Measurements from ENCODE around the gene GON4L.
"Not testable (repeated sequence)": the region's sequence is repeated elsewhere in the genome, so short reads cannot be mapped to it uniquely, and the experiment has no call there.

GON4L gene

DNA sequence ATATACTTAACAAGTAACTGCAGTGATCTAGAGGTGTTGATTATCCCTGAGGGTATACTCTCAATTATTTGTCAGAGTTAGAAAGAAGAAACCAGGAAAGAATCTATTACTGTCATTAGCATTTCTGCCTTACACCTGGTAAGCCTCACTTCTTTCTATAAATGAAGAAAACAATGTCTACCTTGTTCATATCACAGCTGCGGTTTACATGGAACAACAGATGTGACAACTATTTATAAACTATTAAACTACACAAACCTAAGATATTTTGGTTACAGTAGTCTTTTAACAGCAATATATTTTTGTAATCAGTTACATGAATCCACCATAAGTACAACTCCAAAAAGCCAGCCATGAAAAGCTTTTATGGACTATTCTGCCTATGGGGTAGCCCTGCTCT, 40.7 kb downstream of the GON4L start:
- no peak for DNase-seq

- DNase-seq: no peak
These were observed 43.3 kb downstream of the GON4L start for GRCh38 chr1:155813672-155814071.

- DNase-seq: no peak
These were observed 44.1 kb downstream of the GON4L start for GRCh38 chr1:155812878-155813277.

GRCh38 chr1:155809088-155809487, 47.9 kb downstream of the GON4L start:
- no peak for DNase-seq

DNA sequence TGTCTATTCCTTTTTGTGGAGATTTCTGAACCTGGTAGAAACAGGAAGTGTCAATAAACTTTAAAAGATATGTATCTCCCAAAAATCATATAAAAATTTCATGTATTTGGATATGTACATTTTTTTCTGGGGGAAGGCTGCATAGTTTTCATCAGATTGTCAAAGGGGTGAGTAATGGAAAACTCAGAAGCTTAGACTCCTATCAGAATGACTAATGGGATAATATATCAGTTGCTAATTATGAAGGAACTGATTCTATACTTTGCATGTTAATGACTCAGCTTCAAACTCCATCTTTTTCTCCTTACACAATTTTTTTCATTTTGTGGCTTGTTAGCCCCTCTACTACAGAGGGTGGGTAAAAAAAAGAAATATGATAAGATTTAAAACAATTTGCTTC, 55.9 kb downstream of the GON4L start:
- no peak for DNase-seq

DNA sequence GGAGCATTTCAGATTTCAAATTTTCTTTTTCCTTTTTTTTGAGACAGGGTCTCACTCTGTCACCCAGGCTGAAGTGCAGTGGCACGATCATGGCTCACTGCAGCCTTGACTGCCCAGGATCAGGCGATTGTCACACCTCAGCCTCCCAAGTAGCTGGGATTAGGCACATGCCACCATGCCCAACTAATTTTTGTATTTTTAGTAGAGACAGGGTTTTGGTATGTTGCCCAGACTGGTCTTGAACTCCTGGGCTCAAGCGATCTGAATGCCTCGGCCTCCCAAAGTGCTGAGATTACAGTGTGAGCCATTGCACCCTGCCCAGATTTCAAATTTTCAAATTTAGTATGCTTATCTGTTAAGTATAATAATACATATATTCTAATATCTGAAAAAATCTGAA, 61.4 kb downstream of the GON4L start:
- DNase-seq: not testable (repeated sequence)

DNA sequence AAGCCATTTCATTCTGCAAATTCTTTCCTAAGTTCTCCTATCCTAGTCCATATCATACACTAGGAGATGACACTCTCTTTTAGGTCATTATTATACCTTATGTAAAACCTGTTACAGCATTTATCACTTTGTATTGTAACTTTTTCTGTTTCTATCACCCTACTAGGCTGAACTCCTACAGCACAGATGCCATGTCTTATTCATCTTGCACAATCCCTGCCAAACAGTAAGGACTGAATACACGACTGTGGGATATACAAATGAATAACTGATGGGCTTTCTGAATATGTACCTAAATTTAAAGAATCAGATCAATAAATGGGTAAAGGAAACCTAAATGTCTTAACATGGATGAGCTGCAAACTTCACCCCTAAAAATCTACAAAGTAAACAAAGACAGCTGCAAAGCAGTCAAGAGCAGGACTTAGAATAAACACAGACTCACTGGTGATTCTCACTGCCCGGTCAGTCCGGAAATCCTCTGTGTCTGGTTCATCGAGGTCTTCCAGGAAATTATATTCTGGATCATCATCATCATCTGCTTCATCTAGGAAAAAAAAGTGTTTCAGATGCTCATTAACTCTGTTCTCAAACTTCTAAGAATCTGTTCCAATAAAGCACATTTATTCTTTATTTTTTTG, 62.3 kb downstream of the GON4L start:
- DNase-seq: no peak

DNA sequence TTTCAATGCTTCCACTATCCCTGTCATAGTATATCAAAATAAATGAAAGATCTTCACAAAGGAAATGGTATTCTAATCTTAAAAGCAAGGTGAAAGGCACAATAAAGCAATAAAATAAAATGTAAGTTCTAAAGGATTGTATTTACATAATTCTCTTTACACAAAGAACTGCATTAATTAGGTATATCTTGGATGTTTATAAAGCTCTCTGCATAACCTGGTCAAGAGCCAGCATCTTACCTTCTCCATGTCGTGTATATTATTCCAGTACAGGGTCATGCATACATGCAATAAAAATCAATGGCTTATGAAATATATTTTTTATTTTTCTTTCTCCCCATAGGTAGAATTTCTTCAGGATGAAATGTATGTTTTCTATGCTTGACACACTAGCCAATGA, 63.8 kb downstream of the GON4L start:
- DNase-seq: no peak

GRCh38 chr1:155777582-155777981, 79.4 kb downstream of the GON4L start:
- no peak for DNase-seq

GRCh38 chr1:155776414-155776813, 80.6 kb downstream of the GON4L start:
- DNase-seq: no peak

DNA sequence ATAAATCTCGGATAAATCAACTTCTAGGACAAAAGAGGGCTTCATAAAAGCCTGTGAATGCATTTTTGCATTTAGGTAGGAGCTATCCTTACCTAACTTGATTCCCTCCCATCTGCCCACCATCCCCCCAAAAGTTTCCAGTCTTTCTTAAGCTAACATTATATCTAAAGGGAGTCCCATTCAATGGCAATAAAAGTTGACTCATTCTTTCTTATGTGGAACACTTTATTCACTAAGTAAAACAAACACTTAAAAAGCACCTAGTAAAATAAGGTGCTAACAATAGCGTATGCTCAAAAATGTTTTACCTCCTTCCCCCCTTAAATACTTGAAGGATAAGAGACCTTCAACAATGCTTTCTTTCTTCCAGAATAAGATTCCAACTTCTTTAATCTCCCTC, 83.8 kb downstream of the GON4L start:
- DNase-seq: no peak

- no peak for DNase-seq
These were observed 87.8 kb downstream of the GON4L start for GRCh38 chr1:155769257-155769656.

GRCh38 chr1:155767399-155767989, 89.5 kb downstream of the GON4L start:
- not testable (repeated sequence) for DNase-seq

GRCh38 chr1:155763989-155764388, 93.0 kb downstream of the GON4L start:
- DNase-seq: not testable (repeated sequence)

DNA sequence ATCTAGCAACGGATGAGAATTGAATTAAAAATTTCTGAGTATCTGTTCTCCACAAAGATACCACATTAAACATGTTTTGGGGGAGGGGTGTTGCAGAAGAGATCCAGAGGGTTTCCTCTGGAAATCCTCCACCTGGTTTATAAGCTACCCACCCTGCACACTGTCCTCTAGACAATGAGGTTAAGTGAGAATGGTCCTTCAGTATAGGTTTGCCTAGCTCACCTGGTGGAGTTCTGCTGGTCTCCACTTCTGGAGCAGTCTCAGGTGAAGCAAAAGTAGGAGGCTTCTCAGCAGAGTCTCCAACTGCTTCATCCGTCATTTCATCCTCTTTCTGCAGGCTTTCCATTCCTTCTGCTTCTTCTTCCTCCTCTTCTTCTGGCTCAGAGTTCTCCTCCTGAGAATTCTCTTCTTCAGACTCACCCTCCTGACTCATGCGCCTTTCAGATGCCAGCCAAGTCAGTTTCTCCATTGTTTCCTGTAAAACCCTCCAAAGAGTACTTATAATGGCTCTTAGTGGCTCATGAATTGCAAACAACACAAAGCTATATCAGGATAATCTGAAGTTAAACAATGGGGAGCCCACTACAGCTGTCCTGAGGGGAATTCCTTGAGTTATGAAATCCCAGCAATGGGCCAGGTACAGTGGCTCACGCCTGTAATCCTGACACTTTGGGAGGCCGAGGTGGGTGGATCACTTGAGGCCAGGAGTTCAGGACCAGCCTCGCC, 93.8 kb downstream of the GON4L start:
- not testable (repeated sequence) for DNase-seq

DNA sequence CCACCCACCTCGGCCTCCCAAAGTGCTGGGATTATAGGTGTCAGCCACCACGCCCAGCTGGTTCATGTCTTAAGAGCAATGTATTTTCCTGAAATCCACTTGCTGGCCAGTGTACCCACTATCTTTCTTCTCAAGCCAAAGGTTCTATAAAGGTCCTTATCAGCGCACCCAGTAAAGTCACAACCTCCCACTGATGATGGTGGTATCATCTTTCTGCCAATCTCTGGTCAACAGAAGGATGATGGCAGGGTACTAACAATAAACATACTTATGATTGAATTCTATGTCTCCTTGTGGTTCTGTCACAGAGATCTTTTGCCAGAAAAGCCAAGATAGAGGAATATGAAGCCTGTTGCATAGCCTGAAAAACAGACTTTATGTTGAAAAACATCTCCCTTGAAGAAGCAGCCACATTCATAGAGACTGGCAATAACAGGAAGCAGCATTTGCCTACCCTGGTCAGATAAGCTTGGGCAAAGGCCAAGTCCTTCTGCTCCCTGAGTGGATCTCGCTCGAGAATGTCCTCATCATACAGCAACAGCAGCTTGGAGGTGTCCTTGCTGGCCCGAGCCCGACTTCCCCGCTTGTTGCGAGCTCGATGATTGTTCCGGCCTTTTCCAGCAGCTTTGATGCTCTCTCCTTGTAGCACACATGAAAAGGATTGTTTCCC, 95.1 kb downstream of the GON4L start:
- DNase-seq: no peak

GRCh38 chr1:155760751-155761475, 96.1 kb downstream of the GON4L start:
- DNase-seq: no peak

DNA sequence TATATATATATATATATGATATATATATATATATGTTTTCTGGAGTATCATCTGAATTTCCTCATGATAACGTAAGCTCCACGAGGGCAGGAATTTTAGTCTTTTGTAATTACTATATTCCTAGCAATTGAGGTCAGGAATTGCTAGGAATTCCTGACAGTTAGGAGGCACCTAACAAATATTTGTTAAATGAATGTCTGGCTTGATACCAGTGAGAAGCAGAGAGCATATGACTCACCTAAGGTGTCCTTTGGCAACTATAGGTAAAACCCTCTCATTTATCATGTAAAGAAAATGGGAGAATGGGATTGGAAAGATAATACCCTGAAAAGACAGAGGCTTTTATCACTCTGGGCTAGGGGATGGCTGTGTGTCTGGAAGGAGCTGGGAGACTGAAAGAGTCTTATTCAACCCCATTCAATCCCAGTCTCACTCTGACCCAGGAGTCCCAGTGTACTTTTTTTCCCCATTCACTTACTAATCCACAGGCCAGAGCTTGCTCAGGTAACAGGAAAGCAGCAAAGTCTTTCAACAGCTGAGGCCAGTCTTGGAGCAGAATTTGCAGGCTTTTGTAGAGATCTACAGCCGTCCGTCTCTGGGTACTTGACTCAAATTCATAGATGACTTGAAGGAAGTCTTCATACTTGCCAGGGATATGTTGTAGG, 96.9 kb downstream of the GON4L start:
- DNase-seq: no peak

- DNase-seq: not testable (repeated sequence)
These were observed 98.0 kb downstream of the GON4L start for GRCh38 chr1:155759017-155759416.

DNA sequence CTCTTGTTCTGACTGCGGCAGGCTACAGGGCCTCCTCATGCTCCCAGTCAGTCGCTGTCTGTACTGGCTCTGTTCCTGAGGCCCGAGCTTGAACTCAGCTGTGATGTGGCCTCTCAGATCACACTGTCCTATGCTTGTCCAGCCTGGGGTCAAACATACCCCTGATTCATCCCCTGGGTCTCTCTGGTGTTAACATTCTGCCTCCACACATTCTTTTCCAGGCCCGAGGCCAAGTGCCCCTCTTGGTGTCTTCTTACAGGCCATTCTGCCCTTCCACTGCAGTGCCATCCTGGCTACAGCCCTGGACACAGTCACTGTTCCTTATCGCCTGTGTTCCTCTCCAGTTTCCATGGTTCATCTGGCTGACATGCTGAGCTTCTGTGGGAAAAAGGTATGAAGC, 108.9 kb downstream of the GON4L start:
- DNase-seq: not testable (repeated sequence)

- DNase-seq: not testable (repeated sequence)
These were observed 109.4 kb downstream of the GON4L start for GRCh38 chr1:155747586-155747985.

All from CD4-positive, alpha-beta T cell treated with Interleukin-10 for 1 hour (primary cell).